ENCODE measurements around the gene TAC3.

The TAC3 gene

GRCh38 chr12:57042695-57043094 lies 26.4 kb upstream of the TAC3 start:
- Histone ChIP-seq H3K27me3 (ENCODE audit: low read length) (no peaks in the 10 kb centered on the region), H3K9ac (ENCODE audit: low read length) (no peak overlapping the region)

GRCh38 chr12:57040750-57041149 lies 24.4 kb upstream of the TAC3 start:
- Histone ChIP-seq H3K27ac (ENCODE audit: low read depth, low read length) (no peak overlapping the region), H3K79me2 (ENCODE audit: insufficient read depth, low read length) (no peaks in the 10 kb centered on the region), H4K20me1 (ENCODE audit: low read depth, low read length) (no peaks in the 10 kb centered on the region), H2AFZ (ENCODE audit: low read depth, low read length, severe bottlenecking) (no peak overlapping the region), H3K36me3 (ENCODE audit: low read length) (no peaks in the 10 kb centered on the region), H3K4me2 (ENCODE audit: low read depth, low read length, poor library complexity, severe bottlenecking) (no peak overlapping the region), H3K9me3 (ENCODE audit: insufficient read depth, low read length) (no peaks in the 10 kb centered on the region), H3K27me3 (ENCODE audit: low read length) (no peaks in the 10 kb centered on the region), H3K4me3 (ENCODE audit: insufficient read depth, low read length, poor library complexity, severe bottlenecking) (no peak overlapping the region), H3K9me2 (replicated peaks; ENCODE audit: insufficient read depth, low read length) (no peaks in the 10 kb centered on the region), H3F3A (ENCODE audit: insufficient read depth) (no peaks in the 10 kb centered on the region), H3K9ac (ENCODE audit: low read length) (no peak overlapping the region)
- TF ChIP-seq EZH2phosphoT487 (conservative IDR thresholded peaks at IDR 0.05; ENCODE audit: low read length) = no peak
- no peak for TF ChIP-seq CTCF (IDR thresholded peaks at IDR 0.05; ENCODE audit: insufficient read depth, low read length, poor library complexity, severe bottlenecking)

More at GRCh38 chr12:57042695-57043094, 26.4 kb upstream of the TAC3 start:
- H3K27ac ChIP-seq (ENCODE audit: low read depth, low read length) = no peak overlapping the region
- H2AFZ ChIP-seq (ENCODE audit: low read depth, low read length, severe bottlenecking) = no peak overlapping the region
- no peaks in the 10 kb centered on the region for H3F3A ChIP-seq (ENCODE audit: insufficient read depth)
- H3K9me2 ChIP-seq (replicated peaks; ENCODE audit: insufficient read depth, low read length) = no peaks in the 10 kb centered on the region
- no peaks in the 10 kb centered on the region for H4K20me1 ChIP-seq (ENCODE audit: low read depth, low read length)
- H3K36me3 ChIP-seq (ENCODE audit: low read length) = no peaks in the 10 kb centered on the region
- H3K4me3 ChIP-seq (ENCODE audit: insufficient read depth, low read length, poor library complexity, severe bottlenecking) = no peak overlapping the region
- no peak for TF ChIP-seq EZH2phosphoT487 (conservative IDR thresholded peaks at IDR 0.05; ENCODE audit: low read length)
- TF ChIP-seq CTCF (IDR thresholded peaks at IDR 0.05; ENCODE audit: insufficient read depth, low read length, poor library complexity, severe bottlenecking) = no peak
- no peak overlapping the region for H3K4me2 ChIP-seq (ENCODE audit: low read depth, low read length, poor library complexity, severe bottlenecking)
- H3K79me2 ChIP-seq (ENCODE audit: insufficient read depth, low read length) = no peaks in the 10 kb centered on the region
- no peaks in the 10 kb centered on the region for H3K9me3 ChIP-seq (ENCODE audit: insufficient read depth, low read length)

- Histone ChIP-seq H3K27ac (ENCODE audit: low read depth, low read length) (no peak overlapping the region), H3K9me2 (replicated peaks; ENCODE audit: insufficient read depth, low read length) (no peaks in the 10 kb centered on the region), H3K36me3 (ENCODE audit: low read length) (no peaks in the 10 kb centered on the region), H3F3A (ENCODE audit: insufficient read depth) (no peaks in the 10 kb centered on the region), H3K27me3 (ENCODE audit: low read length) (no peaks in the 10 kb centered on the region), H3K4me3 (ENCODE audit: insufficient read depth, low read length, poor library complexity, severe bottlenecking) (no peak overlapping the region), H4K20me1 (ENCODE audit: low read depth, low read length) (no peaks in the 10 kb centered on the region), H3K9ac (ENCODE audit: low read length) (no peak overlapping the region), H3K79me2 (ENCODE audit: insufficient read depth, low read length) (no peaks in the 10 kb centered on the region), H3K9me3 (ENCODE audit: insufficient read depth, low read length) (no peaks in the 10 kb centered on the region), H2AFZ (ENCODE audit: low read depth, low read length, severe bottlenecking) (no peak overlapping the region), H3K4me2 (ENCODE audit: low read depth, low read length, poor library complexity, severe bottlenecking) (no peak overlapping the region)
- TF ChIP-seq EZH2phosphoT487 (conservative IDR thresholded peaks at IDR 0.05; ENCODE audit: low read length) (no peak), CTCF (IDR thresholded peaks at IDR 0.05; ENCODE audit: insufficient read depth, low read length, poor library complexity, severe bottlenecking) (no peak)
These were observed 23.9 kb upstream of the TAC3 start for GRCh38 chr12:57040211-57040610.
